Keratinocyte (primary cell): Measurements from ENCODE around the gene BCAS3. TPM values are rescaled to one million over a fixed set of nuclear protein-coding genes. Genes with fewer than 3 reads are reported as not detected.

ENCODE experiments used
- DNase-seq: peaks from one replicate; pipeline ENCODE4 v3.0.0-alpha.2; 2011; ENCODE audit warnings: low read depth, missing footprints, low spot score
- FAIRE-seq: peaks from 2 replicates; lab custom pipeline; 2011; peaks lifted over from hg19 to GRCh38; lab: Jason Lieb, UNC
- H2AFZ ChIP-seq: 2 replicates; pipeline ENCODE4 v1.6.0; 2012; ENCODE audit warnings: low read length, control low read depth, inconsistent platforms; ENCODE audit not compliant: control insufficient read depth
- H3K27ac ChIP-seq: 2 replicates; pipeline ENCODE4 v1.5.1; 2011; ENCODE audit warnings: low read length; ENCODE audit not compliant: control insufficient read depth, insufficient read depth
- H3K27me3 ChIP-seq: 3 replicates; pipeline ENCODE4 v1.6.0; 2011; ENCODE audit warnings: low read length; ENCODE audit not compliant: control insufficient read depth, insufficient read depth; ENCODE audit errors: extremely low read depth
- H3K36me3 ChIP-seq, 2 experiments: 2 replicates in 1 of 2; 3 replicates in 1 of 2; pipeline ENCODE4 v1.5.1; 2011; ENCODE audit warnings: low read length in 2 of 2, mild to moderate bottlenecking in 1 of 2; ENCODE audit not compliant: control insufficient read depth in 2 of 2, insufficient read depth in 2 of 2; ENCODE audit errors: extremely low read depth in 1 of 2
- H3K4me1 ChIP-seq: 3 replicates; pipeline ENCODE4 v1.5.1; 2011; ENCODE audit warnings: low read length; ENCODE audit not compliant: control insufficient read depth, insufficient read depth; ENCODE audit errors: extremely low read depth
- H3K4me2 ChIP-seq: 3 replicates; pipeline ENCODE4 v1.6.0; 2011; ENCODE audit warnings: low read depth, low read length; ENCODE audit not compliant: control insufficient read depth, insufficient read depth; ENCODE audit errors: extremely low read depth
- H3K4me3 ChIP-seq, 3 experiments: fragments of 200-600 bp in 1 of 3; sonication (generic) in 1 of 3; 2 replicates in 2 of 3; 3 replicates in 1 of 3; pipeline ENCODE4 v1.5.1; 2011 to 2016; ENCODE audit warnings: low read length in 3 of 3, mild to moderate bottlenecking in 3 of 3, control low read depth in 2 of 3, inconsistent platforms in 1 of 3, low read depth in 1 of 3, mixed read lengths in 1 of 3, mixed run types in 1 of 3, moderate library complexity in 1 of 3; ENCODE audit not compliant: control insufficient read depth in 2 of 3, insufficient read depth in 2 of 3; ENCODE audit errors: extremely low read depth in 1 of 3
- H3K79me2 ChIP-seq: 2 replicates; pipeline ENCODE4 v1.6.0; 2012; ENCODE audit warnings: low read length; ENCODE audit not compliant: control insufficient read depth, insufficient read depth
- H3K9ac ChIP-seq: 3 replicates; pipeline ENCODE4 v1.6.0; 2011; ENCODE audit warnings: low read length; ENCODE audit not compliant: control insufficient read depth, insufficient read depth; ENCODE audit errors: extremely low read depth
- H3K9me1 ChIP-seq: 3 replicates; pipeline ENCODE4 v1.6.0; 2011; ENCODE audit warnings: low read length; ENCODE audit not compliant: control insufficient read depth, insufficient read depth; ENCODE audit errors: extremely low read depth
- H3K9me3 ChIP-seq: 2 replicates; pipeline ENCODE4 v1.5.1; 2012; ENCODE audit warnings: low read depth, low read length; ENCODE audit not compliant: control insufficient read depth
- H4K20me1 ChIP-seq: 3 replicates; pipeline ENCODE4 v1.6.0; 2011; ENCODE audit warnings: low read length; ENCODE audit not compliant: control insufficient read depth, insufficient read depth; ENCODE audit errors: extremely low read depth
- EZH2 ChIP-seq: IDR thresholded peaks from one replicate; pipeline ENCODE4 v1.6.1; 2012; ENCODE audit warnings: inconsistent platforms, mild to moderate bottlenecking, low read length, moderate library complexity
- dilution Hi-C: fragments of 300-500 bp; cut with MboI; formaldehyde crosslinking; loops from one replicate; pipeline ENCODE4 v1.7.0; 2020; ENCODE audit warnings: low sequenced_read_pairs; ENCODE audit not compliant: extremely low pct_ligation_motif_present
- polyA plus RNA-seq, 5 experiments: library from polyadenylated mRNA; depleted of rRNA in 3 of 5; stranded (reverse) in 3 of 5; stranded (forward) in 1 of 5; unstranded in 1 of 5; fragments of >200 nt; gene quantifications; 1 replicate in 1 of 5; 2 replicates in 3 of 5; 3 replicates in 1 of 5; pipeline versions ENCODE4 v1.2.1 to v1.2.3, GENCODE V29; 2011 to 2012; ENCODE audit warnings: missing spikeins in 2 of 5, low read depth in 1 of 5, low replicate concordance in 1 of 5
- TF ChIP-seq, protein P1 (sequence below), 3 experiments: IDR thresholded peaks in 1 of 3; conservative IDR thresholded peaks in 1 of 3; optimal IDR thresholded peaks in 1 of 3; 2 replicates in 2 of 3; 3 replicates in 1 of 3; pipeline versions ENCODE3 to v1.5.1; 2011; ENCODE audit warnings: low read length in 3 of 3, mild to moderate bottlenecking in 3 of 3, moderate library complexity in 2 of 3, control low read depth in 1 of 3, inconsistent platforms in 1 of 3; ENCODE audit not compliant: insufficient read depth in 2 of 3; ENCODE audit errors: extremely low read depth in 1 of 3

BCAS3 gene
- polyA plus RNA-seq, 1 donor (not counting 4 experiments of a cell fraction or from before 2014, with no cell fraction given), result 11.8 TPM

DNA sequence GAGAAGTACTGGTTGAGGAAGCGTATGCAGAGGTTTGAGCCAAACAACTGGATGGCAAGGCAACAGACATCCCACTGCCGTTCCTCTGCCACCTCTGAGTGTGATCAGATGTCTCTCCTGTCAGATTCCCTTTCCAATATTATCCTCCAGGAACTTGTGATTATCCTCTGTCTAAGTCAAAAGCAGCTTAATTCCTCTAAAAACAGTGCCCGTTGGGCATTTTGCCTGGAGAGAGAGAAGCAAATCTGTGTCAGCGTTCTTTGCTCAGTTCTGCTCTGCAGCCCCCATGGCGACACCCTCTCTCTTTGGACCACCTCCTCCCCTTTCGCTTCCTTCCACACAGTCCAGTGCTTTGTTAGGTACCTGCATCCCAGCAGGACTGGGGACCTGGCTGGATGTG is 665.9 kb downstream of the BCAS3 start:
- H3K79me2 ChIP-seq, result no peaks in the 10 kb centered on the region
- H4K20me1 ChIP-seq, result no peaks in the 10 kb centered on the region
- no peak overlapping the region for H3K4me3 ChIP-seq
- DNase-seq, result no peak
- dilution Hi-C loops, result no loop called here
- H3K4me2 ChIP-seq, result no peak overlapping the region
- FAIRE-seq, result no peak
- no peak overlapping the region for H3K9ac ChIP-seq
- no peaks in the 10 kb centered on the region for H3K9me1 ChIP-seq
- TF ChIP-seq, protein P1, sequence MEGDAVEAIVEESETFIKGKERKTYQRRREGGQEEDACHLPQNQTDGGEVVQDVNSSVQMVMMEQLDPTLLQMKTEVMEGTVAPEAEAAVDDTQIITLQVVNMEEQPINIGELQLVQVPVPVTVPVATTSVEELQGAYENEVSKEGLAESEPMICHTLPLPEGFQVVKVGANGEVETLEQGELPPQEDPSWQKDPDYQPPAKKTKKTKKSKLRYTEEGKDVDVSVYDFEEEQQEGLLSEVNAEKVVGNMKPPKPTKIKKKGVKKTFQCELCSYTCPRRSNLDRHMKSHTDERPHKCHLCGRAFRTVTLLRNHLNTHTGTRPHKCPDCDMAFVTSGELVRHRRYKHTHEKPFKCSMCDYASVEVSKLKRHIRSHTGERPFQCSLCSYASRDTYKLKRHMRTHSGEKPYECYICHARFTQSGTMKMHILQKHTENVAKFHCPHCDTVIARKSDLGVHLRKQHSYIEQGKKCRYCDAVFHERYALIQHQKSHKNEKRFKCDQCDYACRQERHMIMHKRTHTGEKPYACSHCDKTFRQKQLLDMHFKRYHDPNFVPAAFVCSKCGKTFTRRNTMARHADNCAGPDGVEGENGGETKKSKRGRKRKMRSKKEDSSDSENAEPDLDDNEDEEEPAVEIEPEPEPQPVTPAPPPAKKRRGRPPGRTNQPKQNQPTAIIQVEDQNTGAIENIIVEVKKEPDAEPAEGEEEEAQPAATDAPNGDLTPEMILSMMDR (optimal IDR thresholded peaks at IDR 0.05 in 1 of 3, IDR thresholded peaks at IDR 0.05 in 1 of 3, conservative IDR thresholded peaks at IDR 0.05 in 1 of 3; ENCODE audit: extremely low read depth in 1 of 3, insufficient read depth in 2 of 3, low read length in 3 of 3), result no peak
- no peak for TF ChIP-seq EZH2
- H3K36me3 ChIP-seq, result no peaks in the 10 kb centered on the region
- H3K4me1 ChIP-seq, result no peaks in the 10 kb centered on the region
- H3K9me3 ChIP-seq, result no peaks in the 10 kb centered on the region
- no peaks in the 10 kb centered on the region for H3K27me3 ChIP-seq
- no peak overlapping the region for H3K27ac ChIP-seq
- H2AFZ ChIP-seq, result no peak overlapping the region

DNA sequence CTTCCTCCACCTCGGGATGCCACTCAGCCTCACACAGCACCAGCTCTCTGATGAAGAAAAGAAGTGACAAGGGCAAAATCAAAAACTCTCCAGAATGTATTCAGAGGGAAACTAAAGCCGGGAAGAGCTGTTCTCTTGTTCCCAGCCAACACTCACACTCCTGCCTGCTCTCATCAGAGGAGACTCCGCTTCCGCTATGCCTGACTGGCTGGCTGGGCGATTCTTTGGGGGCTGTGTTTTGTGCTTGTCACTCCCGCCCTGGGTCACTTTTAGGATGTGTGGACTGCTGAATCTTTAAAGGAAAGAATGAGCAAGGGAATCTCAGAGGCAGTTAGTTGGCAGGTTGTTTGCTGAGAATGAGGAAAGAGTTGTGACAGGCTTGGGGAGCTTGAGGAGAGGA is 667.4 kb downstream of the BCAS3 start:
- dilution Hi-C loops, result no loop called here
- DNase-seq, result no peak

More for the DNA sequence above, 667.4 kb downstream of the BCAS3 start:
- Histone ChIP-seq H3K79me2 (no peaks in the 10 kb centered on the region), H3K9me3 (no peaks in the 10 kb centered on the region), H3K9me1 (no peaks in the 10 kb centered on the region), H3K9ac (no peak overlapping the region), H3K4me3 (no peak overlapping the region), H3K36me3 (no peaks in the 10 kb centered on the region), H4K20me1 (no peaks in the 10 kb centered on the region), H3K4me2 (no peak overlapping the region), H3K4me1 (no peaks in the 10 kb centered on the region), H3K27me3 (no peaks in the 10 kb centered on the region), H2AFZ (no peak overlapping the region), H3K27ac (no peak overlapping the region)
- no peak for TF ChIP-seq EZH2
- TF ChIP-seq, protein P1 (optimal IDR thresholded peaks at IDR 0.05 in 1 of 3, IDR thresholded peaks at IDR 0.05 in 1 of 3, conservative IDR thresholded peaks at IDR 0.05 in 1 of 3; ENCODE audit: extremely low read depth in 1 of 3, insufficient read depth in 2 of 3, low read length in 3 of 3), result no peak
- FAIRE-seq, result no peak
